Transverse colon (tissue), 4 donors: ENCODE measurements around the gene CRYBB2. TPM values are rescaled to one million over a fixed set of nuclear protein-coding genes. Genes with fewer than 3 reads are reported as not detected.

ENCODE experiments used
- DNase-seq: peaks from one replicate; pipeline ENCODE4 v3.0.0-alpha.2; 2019
- H3K27ac ChIP-seq, 4 donors: fragments of 200-600 bp; sonication (generic); 2 replicates each; pipeline ENCODE4 v1.5.1; 2016 to 2018; ENCODE audit warnings: inconsistent platforms in 4 of 4
- H3K27me3 ChIP-seq: fragments of 200-600 bp; sonication (generic); 2 replicates; pipeline ENCODE4 v1.5.1; 2017; ENCODE audit warnings: inconsistent platforms
- H3K36me3 ChIP-seq, 4 donors: fragments of 200-600 bp; sonication (generic); 2 replicates each; pipeline ENCODE4 v1.5.1; 2017 to 2019; ENCODE audit warnings: inconsistent platforms in 4 of 4
- H3K4me1 ChIP-seq, 4 donors: fragments of 200-600 bp; sonication (generic); 2 replicates each; pipeline ENCODE4 v1.5.1; 2017 to 2020; ENCODE audit warnings: inconsistent platforms in 4 of 4
- H3K4me3 ChIP-seq, 4 donors: fragments of 200-600 bp; sonication (generic); 1 replicate in 1 of 4; 2 replicates in 3 of 4; pipeline versions ENCODE4 v1.5.1 to v1.6.1; 2017 to 2019; ENCODE audit warnings: inconsistent platforms in 4 of 4
- H3K9me3 ChIP-seq, 2 donors: fragments of 200-600 bp; sonication (generic); 2 replicates each; pipeline ENCODE4 v1.5.1; 2017 to 2019; ENCODE audit warnings: inconsistent platforms in 2 of 2
- CTCF ChIP-seq, 5 experiments: fragments of 200-600 bp in 3 of 5; fragments of 450-650 bp in 2 of 5; sonication (generic) in 3 of 5; IDR thresholded peaks; 1 replicate in 2 of 5; 2 replicates in 3 of 5; pipeline ENCODE4 v1.5.1; 2016 to 2017; ENCODE audit warnings: antibody characterized with exemption in 5 of 5, inconsistent platforms in 3 of 5, mild to moderate bottlenecking in 2 of 5, moderate library complexity in 1 of 5
- EP300 ChIP-seq: sonication (generic); formaldehyde crosslinking; IDR thresholded peaks from one replicate; pipeline ENCODE4 v1.6.1; 2017; ENCODE audit warnings: antibody characterized with exemption, low read depth
- POLR2A ChIP-seq: fragments of 450-650 bp; IDR thresholded peaks from one replicate; pipeline ENCODE4 v1.6.1; 2016; ENCODE audit warnings: antibody characterized with exemption, mild to moderate bottlenecking, moderate library complexity
- POLR2AphosphoS5 ChIP-seq, 3 donors: sonication (generic); formaldehyde crosslinking; IDR thresholded peaks; one replicate each; pipeline ENCODE4 v1.6.1; 2016; ENCODE audit warnings: antibody characterized with exemption in 3 of 3
- WGBS, 2 donors: methylation state at CpG; one replicate each; pipeline ENCODE4 v1.1.5; 2018; ENCODE audit warnings: low coverage in 1 of 2; 5-methylcytosine and 5-hydroxymethylcytosine counted together
- in situ Hi-C, 4 donors: fragments of 200-750 bp; cut with MboI; loops; one replicate each; pipeline versions ENCODE4 v1.15.0 to v1.15.1; 2017; ENCODE audit warnings: low sequenced_read_pairs in 3 of 4, low pct_ligation_motif_present in 1 of 4, low pct_unique_long_range_greater_than_20kb in 1 of 4
- intact Hi-C: fragments of 100-400 bp; cut with DNase I; formaldehyde crosslinking; loops from one replicate; pipeline ENCODE4 v1.15.1; 2023; ENCODE audit warnings: low total_unique reads
- total RNA-seq, 4 donors: library from RNA; depleted of rRNA; stranded (reverse); fragments of >200 nt; gene quantifications; one replicate each; pipeline ENCODE4 v1.1.0, GENCODE V29; 2016

The CRYBB2 gene
- total RNA-seq, 4 donors from 2014 or later: 2.2 TPM; not detected in 3

- Histone ChIP-seq H3K36me3 (no peaks in the 10 kb centered on the region), H3K27me3 (no peaks in the 10 kb centered on the region), H3K4me1 (no peaks in the 10 kb centered on the region), H3K27ac (no peak within 1 kb of the TSS), H3K9me3 (no peaks in the 10 kb centered on the region), H3K4me3 (no peak within 1 kb of the TSS)
- intact Hi-C loops (no loop called here), in situ Hi-C loops (no loop called here)
- TF ChIP-seq POLR2A (no peak), CTCF (IDR thresholded peaks at IDR 0.05) (no peak), EP300 (no peak), POLR2AphosphoS5 (IDR thresholded peaks at IDR 0.05) (no peak)
- 78 to 88% methylated on average over 2 to 17 of the region's 17 CpGs for WGBS, 2 donors
- DNase-seq: no peak
Measured at GRCh38 chr22:25199731-25200520, 19.5 kb upstream of the CRYBB2 start, which contains the start of gene CRYBB3. Gene CRYBB3 (plus strand): TSS chr22:25199858. CDS start chr22:25201397, 1,539 bp downstream.

- no peaks in the 10 kb centered on the region for H3K9me3 ChIP-seq
- no peaks in the 10 kb centered on the region for H3K36me3 ChIP-seq
- DNase-seq: no peak
- WGBS, 2 donors: 61% methylated on average over 7 of the region's 7 CpGs; no CpG with 5 or more reads in 1 of the 2 donors
- H3K27ac ChIP-seq: no peak overlapping the region
- H3K27me3 ChIP-seq: no peaks in the 10 kb centered on the region
- in situ Hi-C loops: no loop called here
- H3K4me1 ChIP-seq: no peaks in the 10 kb centered on the region
- no peak overlapping the region for H3K4me3 ChIP-seq
- intact Hi-C loops: no loop called here
- no peak for TF ChIP-seq EP300
- no peak for TF ChIP-seq POLR2AphosphoS5 (IDR thresholded peaks at IDR 0.05)
- TF ChIP-seq POLR2A: no peak
- TF ChIP-seq CTCF (IDR thresholded peaks at IDR 0.05): no peak
Measured at GRCh38 chr22:25200967-25201366, 18.5 kb upstream of the CRYBB2 start.

GRCh38 chr22:25201557-25202273, 17.7 kb upstream of the CRYBB2 start:
- no peaks in the 10 kb centered on the region for H3K9me3 ChIP-seq
- H3K4me3 ChIP-seq: no peak overlapping the region
- H3K27ac ChIP-seq: no peak overlapping the region
- in situ Hi-C loops: no loop called here
- DNase-seq: no peak
- intact Hi-C loops: no loop called here
- H3K36me3 ChIP-seq: no peaks in the 10 kb centered on the region
- no peaks in the 10 kb centered on the region for H3K4me1 ChIP-seq
- 66% methylated on average over 10 of the region's 10 CpGs; no CpG with 5 or more reads in 1 of the 2 donors for WGBS, 2 donors
- TF ChIP-seq POLR2A: no peak
- TF ChIP-seq POLR2AphosphoS5 (IDR thresholded peaks at IDR 0.05): no peak
- no peak for TF ChIP-seq CTCF (IDR thresholded peaks at IDR 0.05)
- no peak for TF ChIP-seq EP300
- no peaks in the 10 kb centered on the region for H3K27me3 ChIP-seq

GRCh38 chr22:25202290-25202921, 17.0 kb upstream of the CRYBB2 start:
- TF ChIP-seq CTCF (IDR thresholded peaks at IDR 0.05) (peak; percentile 63 to 87 (median 81)), POLR2AphosphoS5 (IDR thresholded peaks at IDR 0.05) (no peak), POLR2A (no peak)
- no peak overlapping the region for H3K27ac ChIP-seq
- DNase-seq: peak; percentile 57
- H3K9me3 ChIP-seq: no peaks in the 10 kb centered on the region
- H3K27me3 ChIP-seq: no peaks in the 10 kb centered on the region
- intact Hi-C loops: no loop called here
- H3K4me3 ChIP-seq: no peak overlapping the region
- 57 to 100% methylated on average over 1 to 15 of the region's 15 CpGs for WGBS, 2 donors
- H3K36me3 ChIP-seq: no peaks in the 10 kb centered on the region
- H3K4me1 ChIP-seq: no peaks in the 10 kb centered on the region
- in situ Hi-C loops: no loop called here
